Gastroesophageal sphincter (tissue), 4 donors: ENCODE measurements around the gene THY1. TPM values are rescaled to one million over a fixed set of nuclear protein-coding genes. Genes with fewer than 3 reads are reported as not detected.

Source experiments
- ATAC-seq: fragments of 150-250 bp; one replicate; pipeline ENCODE4 v1.9.1; 2016; ENCODE audit warnings: mild to moderate bottlenecking, moderate library complexity
- H3K27ac ChIP-seq, 4 donors: fragments of 200-600 bp; sonication (generic) in 3 of 4; 1 replicate in 3 of 4; 2 replicates in 1 of 4; pipeline ENCODE4 v1.5.1; 2016 to 2019
- H3K27me3 ChIP-seq: fragments of 200-600 bp; sonication (generic); one replicate; pipeline ENCODE4 v1.5.1; 2019
- H3K36me3 ChIP-seq, 2 donors: fragments of 200-600 bp; sonication (generic); one replicate each; pipeline ENCODE4 v1.5.1; 2019; ENCODE audit warnings: control low read depth in 1 of 2
- H3K4me1 ChIP-seq, 3 donors: fragments of 200-600 bp; sonication (generic); 1 replicate in 2 of 3; 2 replicates in 1 of 3; pipeline ENCODE4 v1.5.1; 2016 to 2019; ENCODE audit warnings: control low read depth in 2 of 3
- H3K4me3 ChIP-seq, 2 donors: fragments of 200-600 bp; sonication (generic); one replicate each; pipeline ENCODE4 v1.5.1; 2019; ENCODE audit warnings: mild to moderate bottlenecking in 1 of 2, moderate library complexity in 1 of 2
- H3K9me3 ChIP-seq, 3 donors: fragments of 200-600 bp; sonication (generic); one replicate each; pipeline ENCODE4 v1.5.1; 2017 to 2019; ENCODE audit warnings: control low read depth in 2 of 3
- CTCF ChIP-seq, 4 experiments: fragments of 200-600 bp in 2 of 4; fragments of 450-650 bp in 2 of 4; sonication (generic) in 1 of 4; IDR thresholded peaks; one replicate each; pipeline ENCODE4 v1.5.1; 2017 to 2019; ENCODE audit warnings: antibody characterized with exemption in 4 of 4, mild to moderate bottlenecking in 2 of 4, moderate library complexity in 2 of 4
- EP300 ChIP-seq: sonication (generic); formaldehyde crosslinking; IDR thresholded peaks from one replicate; pipeline ENCODE4 v1.6.1; 2017; ENCODE audit warnings: antibody characterized with exemption, mild to moderate bottlenecking
- POLR2A ChIP-seq, 2 donors: fragments of 450-650 bp; IDR thresholded peaks; one replicate each; pipeline ENCODE4 v1.6.1; 2017; ENCODE audit warnings: antibody characterized with exemption in 2 of 2, mild to moderate bottlenecking in 2 of 2, moderate library complexity in 1 of 2
- POLR2AphosphoS5 ChIP-seq: sonication (generic); formaldehyde crosslinking; IDR thresholded peaks from one replicate; pipeline ENCODE4 v1.6.1; 2017; ENCODE audit warnings: antibody characterized with exemption
- WGBS, 2 donors: methylation state at CpG; one replicate each; pipeline ENCODE4 v1.1.5; 2018; ENCODE audit warnings: low coverage in 1 of 2; 5-methylcytosine and 5-hydroxymethylcytosine counted together
- total RNA-seq, 4 donors: library from RNA; depleted of rRNA; stranded (reverse); fragments of >200 nt; gene quantifications; one replicate each; pipeline ENCODE4 v1.1.0, GENCODE V29; 2016

The THY1 gene
- total RNA-seq, 4 donors from 2014 or later, result 2.5 to 34.5 (median 16.8) TPM

- Histone ChIP-seq H3K27ac (no peak overlapping the region), H3K27me3 (no peaks in the 10 kb centered on the region), H3K4me1 (no peaks in the 10 kb centered on the region), H3K36me3 (no peaks in the 10 kb centered on the region), H3K9me3 (peaks cover 0 to 21% (median 0%) of the 10 kb centered on the region in 3 donors), H3K4me3 (no peak overlapping the region)
- WGBS, 2 donors, result 54 to 83% methylated on average over 2 to 3 of the region's 5 CpGs
- no peak for TF ChIP-seq EP300
- TF ChIP-seq CTCF (IDR thresholded peaks at IDR 0.05), result no peak
- no peak for TF ChIP-seq POLR2A (IDR thresholded peaks at IDR 0.05)
- no peak for TF ChIP-seq POLR2AphosphoS5
- no peak for ATAC-seq
Measured at GRCh38 chr11:119403021-119403420, 20.0 kb downstream of the THY1 start.

- TF ChIP-seq POLR2AphosphoS5 (no peak), CTCF (IDR thresholded peaks at IDR 0.05) (no peak), EP300 (no peak), POLR2A (IDR thresholded peaks at IDR 0.05) (no peak)
- peaks cover 0 to 21% (median 0%) of the 10 kb centered on the region in 3 donors for H3K9me3 ChIP-seq
Measured at GRCh38 chr11:119402470-119402869, 20.5 kb downstream of the THY1 start.

GRCh38 chr11:119400860-119401259, 22.1 kb downstream of the THY1 start:
- H3K27ac ChIP-seq, result no peak overlapping the region
- H3K4me1 ChIP-seq, result no peaks in the 10 kb centered on the region
- H3K36me3 ChIP-seq, result no peaks in the 10 kb centered on the region
- ATAC-seq, result no peak
- H3K9me3 ChIP-seq, result peaks cover 0 to 21% (median 0%) of the 10 kb centered on the region in 3 donors
- H3K27me3 ChIP-seq, result no peaks in the 10 kb centered on the region
- no peak for TF ChIP-seq CTCF (IDR thresholded peaks at IDR 0.05)
- TF ChIP-seq POLR2A (IDR thresholded peaks at IDR 0.05), result no peak
- no peak for TF ChIP-seq EP300
- no peak for TF ChIP-seq POLR2AphosphoS5
- no peak overlapping the region for H3K4me3 ChIP-seq

More at GRCh38 chr11:119402470-119402869, 20.5 kb downstream of the THY1 start:
- H3K4me1 ChIP-seq, result no peaks in the 10 kb centered on the region
- H3K27me3 ChIP-seq, result no peaks in the 10 kb centered on the region
- WGBS, 2 donors, result 80% methylated on average over 2 to 3 of the region's 8 CpGs
- ATAC-seq, result no peak
- no peak overlapping the region for H3K4me3 ChIP-seq
- H3K36me3 ChIP-seq, result no peaks in the 10 kb centered on the region
- no peak overlapping the region for H3K27ac ChIP-seq

- Histone ChIP-seq H3K4me1 (no peaks in the 10 kb centered on the region), H3K9me3 (peaks cover 0 to 21% (median 0%) of the 10 kb centered on the region in 3 donors), H3K36me3 (no peaks in the 10 kb centered on the region), H3K27me3 (no peaks in the 10 kb centered on the region), H3K27ac (no peak overlapping the region), H3K4me3 (no peak overlapping the region)
- TF ChIP-seq CTCF (IDR thresholded peaks at IDR 0.05) (no peak), EP300 (no peak), POLR2AphosphoS5 (no peak), POLR2A (IDR thresholded peaks at IDR 0.05) (no peak)
- ATAC-seq, result no peak
Measured at GRCh38 chr11:119397740-119398139, 25.2 kb downstream of the THY1 start.

- WGBS, 2 donors, result 91 to 100% methylated on average over 1 of the region's 1 CpG
- no peak for ATAC-seq
- Histone ChIP-seq H3K4me1 (no peaks in the 10 kb centered on the region), H3K27ac (no peak overlapping the region), H3K36me3 (no peaks in the 10 kb centered on the region), H3K27me3 (no peaks in the 10 kb centered on the region), H3K4me3 (no peak overlapping the region), H3K9me3 (peaks cover 0 to 20% (median 0%) of the 10 kb centered on the region in 3 donors)
- TF ChIP-seq CTCF (IDR thresholded peaks at IDR 0.05) (no peak), POLR2A (IDR thresholded peaks at IDR 0.05) (no peak), POLR2AphosphoS5 (no peak), EP300 (no peak)
Measured at GRCh38 chr11:119396835-119397234, 26.1 kb downstream of the THY1 start.
